ENCODE data around the gene ADAMTS9.

The ADAMTS9 gene

GRCh38 chr3:64705946-64706345 lies 18.1 kb upstream of the ADAMTS9 start:
- Mint-ChIP-seq H3K27ac (no peak overlapping the region), H3K9me3 (peaks cover 11% of the 10 kb centered on the region), H3K36me3 (ENCODE audit: low read depth) (no peaks in the 10 kb centered on the region), H3K4me3 (no peak overlapping the region), H3K4me1 (ENCODE audit: low read depth) (no peaks in the 10 kb centered on the region), H3K27me3 (no peaks in the 10 kb centered on the region)

- Mint-ChIP-seq H3K27me3 (no peaks in the 10 kb centered on the region), H3K9me3 (peaks cover 7% of the 10 kb centered on the region), H3K27ac (no peak overlapping the region), H3K4me1 (ENCODE audit: low read depth) (no peaks in the 10 kb centered on the region), H3K4me3 (no peak overlapping the region), H3K36me3 (ENCODE audit: low read depth) (no peaks in the 10 kb centered on the region)
Measured at GRCh38 chr3:64696896-64697295, 9.1 kb upstream of the ADAMTS9 start.

GRCh38 chr3:64694114-64694513 lies 6.3 kb upstream of the ADAMTS9 start:
- H3K27ac Mint-ChIP-seq, result no peak overlapping the region
- no peaks in the 10 kb centered on the region for H3K36me3 Mint-ChIP-seq (ENCODE audit: low read depth)
- peaks cover 5% of the 10 kb centered on the region for H3K9me3 Mint-ChIP-seq
- no peak overlapping the region for H3K4me3 Mint-ChIP-seq
- no peaks in the 10 kb centered on the region for H3K4me1 Mint-ChIP-seq (ENCODE audit: low read depth)
- peaks cover 17% of the 10 kb centered on the region for H3K27me3 Mint-ChIP-seq

- no peaks in the 10 kb centered on the region for H3K36me3 Mint-ChIP-seq (ENCODE audit: low read depth)
- no peaks in the 10 kb centered on the region for H3K9me3 Mint-ChIP-seq
- peaks cover 6% of the 10 kb centered on the region for H3K4me1 Mint-ChIP-seq (ENCODE audit: low read depth)
- peaks cover 27% of the 10 kb centered on the region for H3K27me3 Mint-ChIP-seq
- no peak overlapping the region for H3K27ac Mint-ChIP-seq
- H3K4me3 Mint-ChIP-seq, result no peak overlapping the region
Measured at GRCh38 chr3:64693031-64693430, 5.2 kb upstream of the ADAMTS9 start.

- Mint-ChIP-seq H3K4me3 (no peak overlapping the region), H3K4me1 (ENCODE audit: low read depth) (peaks cover 6% of the 10 kb centered on the region), H3K27me3 (peaks cover 39% of the 10 kb centered on the region), H3K27ac (no peak overlapping the region), H3K36me3 (ENCODE audit: low read depth) (no peaks in the 10 kb centered on the region), H3K9me3 (no peaks in the 10 kb centered on the region)
Measured at GRCh38 chr3:64691051-64691450, 3.3 kb upstream of the ADAMTS9 start.

GRCh38 chr3:64687086-64687780 lies 567 bp downstream of the ADAMTS9 start:
- H3K9me3 Mint-ChIP-seq, result no peaks in the 10 kb centered on the region
- H3K36me3 Mint-ChIP-seq (ENCODE audit: low read depth), result no peaks in the 10 kb centered on the region
- H3K27me3 Mint-ChIP-seq, result peaks cover 65% of the 10 kb centered on the region
- no peak overlapping the region for H3K27ac Mint-ChIP-seq
- H3K4me3 Mint-ChIP-seq, result no peak overlapping the region
- H3K4me1 Mint-ChIP-seq (ENCODE audit: low read depth), result peaks cover 6% of the 10 kb centered on the region

GRCh38 chr3:64686446-64686908 lies 1.3 kb downstream of the ADAMTS9 start:
- Mint-ChIP-seq H3K9me3 (no peaks in the 10 kb centered on the region), H3K27ac (no peak overlapping the region)

GRCh38 chr3:64685800-64686445 lies 1.9 kb downstream of the ADAMTS9 start:
- Mint-ChIP-seq H3K36me3 (ENCODE audit: low read depth) (no peaks in the 10 kb centered on the region), H3K9me3 (no peaks in the 10 kb centered on the region), H3K4me3 (no peak overlapping the region), H3K4me1 (ENCODE audit: low read depth) (peaks cover 6% of the 10 kb centered on the region), H3K27me3 (peaks cover 63% of the 10 kb centered on the region), H3K27ac (no peak overlapping the region)

More at GRCh38 chr3:64686446-64686908, 1.3 kb downstream of the ADAMTS9 start:
- no peaks in the 10 kb centered on the region for H3K36me3 Mint-ChIP-seq (ENCODE audit: low read depth)
- peaks cover 66% of the 10 kb centered on the region for H3K27me3 Mint-ChIP-seq
- H3K4me1 Mint-ChIP-seq (ENCODE audit: low read depth), result peaks cover 6% of the 10 kb centered on the region
- no peak overlapping the region for H3K4me3 Mint-ChIP-seq

GRCh38 chr3:64685331-64685799 lies 2.4 kb downstream of the ADAMTS9 start:
- peaks cover 6% of the 10 kb centered on the region for H3K4me1 Mint-ChIP-seq (ENCODE audit: low read depth)
- no peaks in the 10 kb centered on the region for H3K36me3 Mint-ChIP-seq (ENCODE audit: low read depth)
- H3K27ac Mint-ChIP-seq, result no peak overlapping the region
- H3K9me3 Mint-ChIP-seq, result no peaks in the 10 kb centered on the region
- H3K27me3 Mint-ChIP-seq, result peaks cover 60% of the 10 kb centered on the region
- no peak overlapping the region for H3K4me3 Mint-ChIP-seq

- no peaks in the 10 kb centered on the region for H3K36me3 Mint-ChIP-seq (ENCODE audit: low read depth)
- H3K27ac Mint-ChIP-seq, result no peak overlapping the region
- H3K9me3 Mint-ChIP-seq, result no peaks in the 10 kb centered on the region
- H3K4me1 Mint-ChIP-seq (ENCODE audit: low read depth), result peaks cover 6% of the 10 kb centered on the region
- no peak overlapping the region for H3K4me3 Mint-ChIP-seq
- H3K27me3 Mint-ChIP-seq, result peaks cover 57% of the 10 kb centered on the region
Measured at GRCh38 chr3:64684715-64685261, 3.0 kb downstream of the ADAMTS9 start.

GRCh38 chr3:64681827-64682226 lies 6.0 kb downstream of the ADAMTS9 start:
- peaks cover 35% of the 10 kb centered on the region for H3K27me3 Mint-ChIP-seq
- H3K9me3 Mint-ChIP-seq, result no peaks in the 10 kb centered on the region
- H3K27ac Mint-ChIP-seq, result no peak overlapping the region
- H3K36me3 Mint-ChIP-seq (ENCODE audit: low read depth), result no peaks in the 10 kb centered on the region
- no peak overlapping the region for H3K4me3 Mint-ChIP-seq
- H3K4me1 Mint-ChIP-seq (ENCODE audit: low read depth), result no peaks in the 10 kb centered on the region

- Mint-ChIP-seq H3K4me3 (no peak overlapping the region), H3K36me3 (ENCODE audit: low read depth) (no peaks in the 10 kb centered on the region), H3K4me1 (ENCODE audit: low read depth) (no peaks in the 10 kb centered on the region), H3K27ac (no peak overlapping the region), H3K27me3 (peaks cover 27% of the 10 kb centered on the region), H3K9me3 (no peaks in the 10 kb centered on the region)
Measured at GRCh38 chr3:64681015-64681414, 6.8 kb downstream of the ADAMTS9 start.

GRCh38 chr3:64680334-64680733 lies 7.5 kb downstream of the ADAMTS9 start:
- H3K4me1 Mint-ChIP-seq (ENCODE audit: low read depth), result no peaks in the 10 kb centered on the region
- no peaks in the 10 kb centered on the region for H3K9me3 Mint-ChIP-seq
- H3K27ac Mint-ChIP-seq, result no peak overlapping the region
- no peak overlapping the region for H3K4me3 Mint-ChIP-seq
- no peaks in the 10 kb centered on the region for H3K36me3 Mint-ChIP-seq (ENCODE audit: low read depth)
- peaks cover 22% of the 10 kb centered on the region for H3K27me3 Mint-ChIP-seq

- peaks cover 5% of the 10 kb centered on the region for H3K27me3 Mint-ChIP-seq
- H3K9me3 Mint-ChIP-seq, result no peaks in the 10 kb centered on the region
- no peak overlapping the region for H3K4me3 Mint-ChIP-seq
- no peak overlapping the region for H3K27ac Mint-ChIP-seq
- H3K36me3 Mint-ChIP-seq (ENCODE audit: low read depth), result no peaks in the 10 kb centered on the region
- H3K4me1 Mint-ChIP-seq (ENCODE audit: low read depth), result no peaks in the 10 kb centered on the region
Measured at GRCh38 chr3:64677961-64678716, 9.7 kb downstream of the ADAMTS9 start.

GRCh38 chr3:64676831-64677230 lies 11.0 kb downstream of the ADAMTS9 start:
- Mint-ChIP-seq H3K4me1 (ENCODE audit: low read depth) (no peaks in the 10 kb centered on the region), H3K4me3 (no peak overlapping the region), H3K27ac (no peak overlapping the region), H3K9me3 (no peaks in the 10 kb centered on the region), H3K27me3 (no peaks in the 10 kb centered on the region), H3K36me3 (ENCODE audit: low read depth) (no peaks in the 10 kb centered on the region)

All from stimulated activated naive CD8-positive, alpha-beta T cell treated with anti-CD3 and anti-CD28 coated beads, Interleukin-15, Interleukin-2, amounts not matched to agents 100 ng/mL and 50 ng/mL, for 24 hours (primary cell).